NB4 (cell line): ENCODE measurements around the gene MED13L.

Source experiments
- DNase-seq: peaks from one replicate; pipeline ENCODE4 v3.0.0; 2010; ENCODE audit warnings: low read depth
- H3K4me3 ChIP-seq: one replicate; pipeline ENCODE4 v1.5.1; 2011; ENCODE audit warnings: mild to moderate bottlenecking, low read depth, low read length, moderate library complexity
- MYC ChIP-seq: IDR thresholded peaks from 2 replicates; pipeline ENCODE4 v1.6.1; 2011; ENCODE audit warnings: low read depth, low read length
- POLR2A ChIP-seq: IDR thresholded peaks from 2 replicates; pipeline ENCODE4 v1.6.1; 2011; ENCODE audit warnings: mild to moderate bottlenecking; ENCODE audit not compliant: insufficient read length; ENCODE audit errors: extremely low read depth
- TF ChIP-seq, protein P1 (sequence below): IDR thresholded peaks from 2 replicates; pipeline ENCODE4 v1.6.1; 2011; ENCODE audit warnings: low read depth, low read length
- TF ChIP-seq, protein P2 (sequence below): IDR thresholded peaks from one replicate; pipeline ENCODE4 v1.5.1; 2012; ENCODE audit warnings: low read depth, low read length

MED13L gene

DNA sequence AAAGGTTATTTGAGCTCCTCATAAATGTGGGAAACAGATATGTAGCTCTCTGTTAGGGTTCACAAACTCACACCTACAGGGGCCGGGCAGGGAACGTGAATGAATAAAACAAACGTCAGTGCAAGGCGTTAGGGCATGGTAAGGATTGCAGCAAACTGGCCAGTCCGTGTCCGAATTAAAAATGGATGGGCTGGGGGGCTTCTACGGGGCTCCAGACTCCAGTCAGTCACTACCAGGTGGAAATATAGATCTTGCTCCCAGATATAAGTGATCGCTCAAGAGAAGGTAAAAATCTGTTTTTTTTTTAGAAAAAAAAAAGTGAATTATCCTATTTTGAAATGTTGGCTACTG lies 333.1 kb downstream of the MED13L start:
- no peak overlapping the region for H3K4me3 ChIP-seq
- TF ChIP-seq, protein P1, sequence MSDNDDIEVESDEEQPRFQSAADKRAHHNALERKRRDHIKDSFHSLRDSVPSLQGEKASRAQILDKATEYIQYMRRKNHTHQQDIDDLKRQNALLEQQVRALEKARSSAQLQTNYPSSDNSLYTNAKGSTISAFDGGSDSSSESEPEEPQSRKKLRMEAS, result no peak
- TF ChIP-seq POLR2A (no peak), MYC (no peak)
- TF ChIP-seq, protein P2, sequence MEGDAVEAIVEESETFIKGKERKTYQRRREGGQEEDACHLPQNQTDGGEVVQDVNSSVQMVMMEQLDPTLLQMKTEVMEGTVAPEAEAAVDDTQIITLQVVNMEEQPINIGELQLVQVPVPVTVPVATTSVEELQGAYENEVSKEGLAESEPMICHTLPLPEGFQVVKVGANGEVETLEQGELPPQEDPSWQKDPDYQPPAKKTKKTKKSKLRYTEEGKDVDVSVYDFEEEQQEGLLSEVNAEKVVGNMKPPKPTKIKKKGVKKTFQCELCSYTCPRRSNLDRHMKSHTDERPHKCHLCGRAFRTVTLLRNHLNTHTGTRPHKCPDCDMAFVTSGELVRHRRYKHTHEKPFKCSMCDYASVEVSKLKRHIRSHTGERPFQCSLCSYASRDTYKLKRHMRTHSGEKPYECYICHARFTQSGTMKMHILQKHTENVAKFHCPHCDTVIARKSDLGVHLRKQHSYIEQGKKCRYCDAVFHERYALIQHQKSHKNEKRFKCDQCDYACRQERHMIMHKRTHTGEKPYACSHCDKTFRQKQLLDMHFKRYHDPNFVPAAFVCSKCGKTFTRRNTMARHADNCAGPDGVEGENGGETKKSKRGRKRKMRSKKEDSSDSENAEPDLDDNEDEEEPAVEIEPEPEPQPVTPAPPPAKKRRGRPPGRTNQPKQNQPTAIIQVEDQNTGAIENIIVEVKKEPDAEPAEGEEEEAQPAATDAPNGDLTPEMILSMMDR, result no peak
- no peak for DNase-seq

DNA sequence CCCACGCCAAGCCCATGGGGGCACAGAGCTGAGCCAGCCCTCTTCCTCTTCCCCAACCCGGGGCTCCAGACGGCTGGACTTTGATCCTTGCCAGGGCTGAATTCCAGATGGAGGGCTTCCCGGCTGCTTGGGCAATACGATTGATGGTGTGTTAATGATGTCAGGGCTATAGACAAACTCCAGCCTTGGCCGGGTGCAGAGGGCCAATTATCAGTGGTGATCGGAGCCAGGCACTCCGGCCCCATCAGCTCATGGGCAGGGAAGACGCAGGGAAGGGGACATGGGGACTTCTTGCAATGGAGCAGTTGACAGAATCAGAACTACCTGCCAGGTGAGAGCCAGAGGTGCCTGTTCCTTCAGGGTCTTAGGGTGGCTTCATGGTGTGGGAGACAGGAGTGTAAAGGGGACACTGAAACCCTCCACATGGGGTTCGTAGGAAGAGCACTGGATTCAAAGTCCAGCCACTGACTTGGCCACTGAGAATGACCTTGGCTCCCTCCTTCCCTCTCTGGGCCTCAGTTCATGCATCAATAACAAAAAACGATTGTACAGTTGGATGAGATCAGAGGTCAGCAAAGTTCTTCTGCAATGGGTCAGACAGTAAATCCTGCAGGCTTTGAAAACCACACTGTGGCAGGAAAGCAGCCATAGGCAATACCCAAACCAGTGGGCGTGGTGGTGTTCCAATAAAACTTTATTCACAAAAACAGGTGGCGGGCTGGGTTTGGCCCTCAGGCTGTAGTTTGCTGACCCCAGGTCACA lies 333.7 kb downstream of the MED13L start:
- no peak overlapping the region for H3K4me3 ChIP-seq
- TF ChIP-seq POLR2A (no peak), MYC (no peak)
- TF ChIP-seq, protein P1, result no peak
- TF ChIP-seq, protein P2, result no peak
- DNase-seq, result no peak

DNA sequence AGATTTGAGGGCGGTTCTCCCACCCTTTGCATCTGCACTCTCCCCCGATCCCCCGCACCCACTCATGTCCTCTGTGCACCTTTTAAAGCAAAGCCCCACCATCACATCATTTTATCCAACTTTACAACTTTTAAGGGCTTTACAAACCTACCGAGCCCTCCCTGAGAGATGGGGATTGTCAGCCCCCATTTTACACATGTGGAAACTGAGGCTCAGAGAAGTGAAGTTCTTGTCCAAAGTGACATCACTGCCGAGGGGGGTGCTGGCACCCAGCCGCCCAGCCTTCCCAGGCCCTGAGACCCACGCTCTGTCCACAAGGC lies 334.2 kb downstream of the MED13L start:
- DNase-seq, result no peak
- TF ChIP-seq, protein P1, result no peak
- TF ChIP-seq, protein P2, result no peak
- TF ChIP-seq MYC (no peak), POLR2A (no peak)
- H3K4me3 ChIP-seq, result no peak overlapping the region

DNA sequence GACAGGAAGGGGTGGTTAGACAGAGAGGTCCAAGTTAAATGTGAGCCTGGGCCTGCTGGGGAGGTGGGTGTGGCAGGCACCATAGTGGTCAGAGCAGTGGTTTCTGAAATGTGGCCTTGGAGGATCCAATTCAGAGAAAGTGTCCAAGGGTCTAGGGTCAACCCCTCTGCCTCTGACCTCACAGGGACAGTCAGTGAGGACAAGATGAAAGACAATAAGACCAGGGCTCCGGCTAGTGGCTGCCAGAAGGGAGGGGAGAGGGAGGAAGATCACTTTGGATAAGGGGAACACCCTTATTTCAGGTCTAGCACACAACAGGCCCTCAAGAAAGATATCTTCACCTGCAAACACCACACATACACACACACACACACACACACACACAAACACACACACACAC lies 335.1 kb downstream of the MED13L start:
- DNase-seq, result no peak
- TF ChIP-seq, protein P2, result no peak
- TF ChIP-seq, protein P1, result no peak
- TF ChIP-seq POLR2A (no peak), MYC (no peak)
- no peak overlapping the region for H3K4me3 ChIP-seq

DNA sequence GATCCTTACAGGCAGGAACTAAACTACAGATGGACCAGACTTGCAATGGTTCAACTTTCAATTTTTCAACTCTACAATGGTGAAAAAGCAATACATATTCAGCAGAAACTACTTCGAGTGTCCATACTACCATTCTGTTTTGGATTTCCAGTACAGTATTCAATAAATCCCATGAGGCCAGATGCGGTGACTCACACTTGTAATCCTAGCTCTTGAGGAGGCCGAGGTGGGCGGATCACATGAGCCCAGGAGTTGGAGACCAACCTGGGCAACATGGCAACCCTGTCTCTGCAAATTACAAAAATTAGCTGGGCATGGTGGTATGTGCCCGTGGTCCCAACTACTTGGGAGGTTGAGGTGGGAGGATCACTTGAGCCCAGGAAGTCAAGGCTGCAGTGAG lies 336.1 kb downstream of the MED13L start:
- TF ChIP-seq, protein P2, result no peak
- no peak for TF ChIP-seq MYC
- no peak for TF ChIP-seq POLR2A
- TF ChIP-seq, protein P1, result no peak
- DNase-seq, result peak; percentile 36
- H3K4me3 ChIP-seq, result no peak overlapping the region

DNA sequence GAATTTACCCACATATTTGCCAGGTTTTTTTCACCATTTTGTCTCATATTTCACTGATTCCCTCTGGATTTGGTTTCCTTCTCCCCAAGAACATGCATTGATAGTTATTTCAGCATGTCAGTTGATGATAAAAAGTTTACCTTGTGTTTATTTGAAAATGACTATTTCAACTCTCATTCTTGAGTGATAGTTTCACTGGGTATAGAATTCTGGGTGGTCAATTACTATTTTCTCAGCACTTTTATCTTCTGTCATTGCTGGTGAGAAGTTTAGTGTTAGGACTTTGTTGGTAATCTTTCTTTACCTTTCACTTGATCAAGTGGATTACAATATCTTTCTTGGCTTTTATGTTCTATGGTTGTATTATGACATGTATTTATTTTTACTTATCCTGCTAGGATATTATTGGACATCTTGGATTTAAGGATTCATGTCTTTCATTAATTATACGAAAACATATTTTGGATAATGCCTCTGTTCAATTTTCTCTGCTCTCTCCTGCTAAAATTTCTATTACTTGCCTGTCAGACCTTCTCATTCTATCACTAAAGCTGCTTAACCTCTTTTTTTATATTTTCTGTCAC lies 338.6 kb downstream of the MED13L start:
- TF ChIP-seq, protein P2, result no peak
- TF ChIP-seq, protein P1, result no peak
- TF ChIP-seq MYC (no peak), POLR2A (no peak)
- H3K4me3 ChIP-seq, result no peak overlapping the region

More for the DNA sequence above, 338.6 kb downstream of the MED13L start:
- no peak for DNase-seq
